A549 treated with DMSO at 1 μM for 4 hours (cell line): ENCODE data around the gene PATZ1. TPM values are rescaled to one million over a fixed set of nuclear protein-coding genes. Genes with fewer than 3 reads are reported as not detected.

Experiments
- total RNA-seq: library from RNA; stranded (reverse); fragments of 200-300 nt; extraction: Qiagen RNA extraction; gene quantifications from 5 replicates; pipeline ENCODE4 v1.2.3, GENCODE V29; 2022; ENCODE audit warnings: low read depth

PATZ1 gene, protein sequence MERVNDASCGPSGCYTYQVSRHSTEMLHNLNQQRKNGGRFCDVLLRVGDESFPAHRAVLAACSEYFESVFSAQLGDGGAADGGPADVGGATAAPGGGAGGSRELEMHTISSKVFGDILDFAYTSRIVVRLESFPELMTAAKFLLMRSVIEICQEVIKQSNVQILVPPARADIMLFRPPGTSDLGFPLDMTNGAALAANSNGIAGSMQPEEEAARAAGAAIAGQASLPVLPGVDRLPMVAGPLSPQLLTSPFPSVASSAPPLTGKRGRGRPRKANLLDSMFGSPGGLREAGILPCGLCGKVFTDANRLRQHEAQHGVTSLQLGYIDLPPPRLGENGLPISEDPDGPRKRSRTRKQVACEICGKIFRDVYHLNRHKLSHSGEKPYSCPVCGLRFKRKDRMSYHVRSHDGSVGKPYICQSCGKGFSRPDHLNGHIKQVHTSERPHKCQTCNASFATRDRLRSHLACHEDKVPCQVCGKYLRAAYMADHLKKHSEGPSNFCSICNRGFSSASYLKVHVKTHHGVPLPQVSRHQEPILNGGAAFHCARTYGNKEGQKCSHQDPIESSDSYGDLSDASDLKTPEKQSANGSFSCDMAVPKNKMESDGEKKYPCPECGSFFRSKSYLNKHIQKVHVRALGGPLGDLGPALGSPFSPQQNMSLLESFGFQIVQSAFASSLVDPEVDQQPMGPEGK
- 19.9 to 22.1 TPM (median 21.2 TPM) in 5 replicates for total RNA-seq

DNA sequence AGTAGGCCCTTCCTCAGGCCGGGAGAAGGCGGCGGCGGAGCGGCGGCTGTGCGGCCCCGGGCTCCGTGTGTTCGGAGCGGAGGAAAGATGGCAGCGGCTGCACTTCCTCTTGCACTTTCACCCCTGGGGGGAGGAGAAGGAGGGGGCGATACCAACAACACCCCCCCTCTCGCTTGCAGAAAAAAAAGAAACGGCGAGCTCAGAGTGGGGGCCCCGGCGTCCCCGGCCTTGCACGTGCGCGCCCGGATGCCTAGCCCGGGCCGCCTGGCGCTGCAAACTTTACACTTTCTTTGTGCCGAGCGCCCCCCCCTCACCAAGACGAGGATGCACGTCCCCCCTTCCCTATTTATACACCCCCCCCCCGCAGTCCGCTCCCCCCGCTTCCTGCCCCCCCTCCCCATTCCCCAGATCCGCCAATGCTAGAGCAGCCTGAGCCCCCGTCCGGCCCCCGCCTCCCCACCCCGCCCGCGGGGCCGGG is at the start of gene PATZ1:
TSS of gene PATZ1 (minus strand) at position 92 of the 478 bp plus-strand sequence. CDS start 744 bp downstream, outside the sequence.

DNA sequence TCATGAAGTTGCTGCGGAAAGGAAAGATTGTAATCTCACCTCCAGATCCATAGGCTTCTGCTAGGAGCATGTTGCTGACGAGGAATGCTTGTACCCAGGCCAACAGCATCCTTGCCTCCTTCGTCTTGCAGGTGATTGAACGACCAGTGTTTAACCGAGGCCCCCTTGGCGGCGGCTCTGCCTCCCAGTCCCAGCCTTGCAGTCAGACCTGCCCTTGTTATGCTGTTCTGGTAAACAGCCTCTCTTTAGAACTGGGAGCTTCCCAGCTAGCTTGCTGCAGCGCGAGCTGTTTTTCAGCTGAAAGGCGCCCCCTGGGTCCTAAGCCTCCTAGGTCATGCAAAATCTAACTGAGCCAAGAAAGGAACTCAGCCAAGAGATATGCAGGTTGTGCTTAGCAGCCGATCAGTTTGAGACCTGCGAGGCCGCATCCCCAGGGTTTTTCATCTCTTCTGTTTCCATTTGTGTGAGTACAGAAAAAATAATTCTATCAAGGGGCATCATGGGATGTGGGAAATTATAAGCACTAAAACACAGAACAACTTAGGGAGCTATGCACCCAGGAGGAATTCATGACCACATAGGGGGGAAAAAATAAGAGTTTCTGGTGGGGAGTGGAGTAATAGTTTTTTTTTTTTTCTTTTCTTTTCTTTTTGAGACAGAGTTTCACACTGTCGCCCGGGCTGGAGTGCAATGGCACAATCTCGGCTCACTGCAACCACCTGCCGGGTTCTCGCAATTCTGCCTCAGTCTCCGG is 53.7 kb downstream of the PATZ1 start, which contains the start of gene PIK3IP1:
TSS of gene PIK3IP1 (minus strand) at position 253 of the 754 bp plus-strand sequence. CDS start at position 109, 144 bp downstream.

Other genes starting within 250 kb of the PATZ1 start
- 65.3 to 74.2 TPM (median 66.6 TPM) in 5 replicates for gene SELENOM, start 238.8 kb downstream of the PATZ1 start, total RNA-seq
- 0.55 to 0.80 TPM (median 0.68 TPM) in 5 replicates for gene INPP5J, start 223.4 kb downstream of the PATZ1 start, total RNA-seq
- not detected in 5 replicates for gene PLA2G3, start 205.8 kb downstream of the PATZ1 start, total RNA-seq
- gene RNF185, start 186.2 kb downstream of the PATZ1 start, total RNA-seq: 22.7 to 26.8 TPM (median 25.9 TPM) in 5 replicates
- 7.6 to 9.2 TPM (median 8.5 TPM) in 5 replicates for gene LIMK2, start 134.0 kb downstream of the PATZ1 start, total RNA-seq
- gene PIK3IP1, start 53.9 kb downstream of the PATZ1 start, total RNA-seq: 1.2 to 2.1 TPM (median 1.3 TPM) in 5 replicates
- 55.5 to 92.9 TPM (median 61.2 TPM) in 5 replicates for gene DRG1, start 53.3 kb upstream of the PATZ1 start, total RNA-seq
- 12.7 to 17.2 TPM (median 13.1 TPM) in 5 replicates for gene EIF4ENIF1, start 143.5 kb upstream of the PATZ1 start, total RNA-seq
- gene SFI1, start 150.2 kb upstream of the PATZ1 start, total RNA-seq: 8.3 to 12.3 TPM (median 11.6 TPM) in 5 replicates